NCI-H128 (cell line): ENCODE results near the gene MARVELD3.

Source experiments
- DNase-seq: peaks from one replicate; lab custom pipeline; 2025; ENCODE audit not compliant: unreplicated experiment; lab: John Stamatoyannopoulos, UW

The MARVELD3 gene

DNA sequence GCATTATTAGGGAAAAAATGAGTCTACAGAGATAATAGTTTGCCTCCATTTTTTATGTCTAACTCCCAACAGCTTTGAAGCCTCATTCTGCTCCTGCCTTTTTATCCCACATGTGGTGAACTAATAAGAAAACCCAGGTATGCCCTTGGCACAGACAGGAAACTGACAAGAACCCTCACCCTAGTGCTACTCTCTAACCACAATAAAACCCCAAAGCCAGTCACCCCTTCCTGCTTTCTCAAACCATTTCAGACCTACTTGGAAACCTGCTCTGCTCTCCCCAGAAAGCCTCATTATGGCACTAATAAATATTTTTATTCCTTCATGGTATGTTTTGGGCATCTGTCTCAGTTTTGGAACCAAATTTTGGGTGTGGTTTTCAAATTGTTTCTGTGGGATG is 3.9 kb upstream of the MARVELD3 start:
- DNase-seq, result no peak

DNA sequence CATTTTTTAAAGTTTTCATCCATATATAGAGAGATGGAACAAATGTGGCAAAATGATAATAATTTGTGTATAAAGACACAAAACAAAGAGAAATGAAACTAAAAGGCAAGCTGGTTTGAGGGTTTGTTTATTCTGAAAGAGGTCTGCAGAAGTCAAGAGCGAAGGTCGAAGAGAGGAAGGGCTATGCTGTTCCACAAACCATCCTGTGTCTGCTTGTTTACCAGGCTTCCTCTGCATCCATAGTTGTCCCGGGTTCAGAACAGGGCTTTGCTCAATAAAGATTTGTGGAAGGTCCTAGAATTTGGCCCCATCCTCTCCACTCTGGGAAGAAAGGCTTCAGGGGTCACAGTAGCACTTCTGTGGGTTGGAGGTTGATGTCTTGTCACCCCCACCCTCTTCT is 2.4 kb upstream of the MARVELD3 start:
- DNase-seq, result no peak

DNA sequence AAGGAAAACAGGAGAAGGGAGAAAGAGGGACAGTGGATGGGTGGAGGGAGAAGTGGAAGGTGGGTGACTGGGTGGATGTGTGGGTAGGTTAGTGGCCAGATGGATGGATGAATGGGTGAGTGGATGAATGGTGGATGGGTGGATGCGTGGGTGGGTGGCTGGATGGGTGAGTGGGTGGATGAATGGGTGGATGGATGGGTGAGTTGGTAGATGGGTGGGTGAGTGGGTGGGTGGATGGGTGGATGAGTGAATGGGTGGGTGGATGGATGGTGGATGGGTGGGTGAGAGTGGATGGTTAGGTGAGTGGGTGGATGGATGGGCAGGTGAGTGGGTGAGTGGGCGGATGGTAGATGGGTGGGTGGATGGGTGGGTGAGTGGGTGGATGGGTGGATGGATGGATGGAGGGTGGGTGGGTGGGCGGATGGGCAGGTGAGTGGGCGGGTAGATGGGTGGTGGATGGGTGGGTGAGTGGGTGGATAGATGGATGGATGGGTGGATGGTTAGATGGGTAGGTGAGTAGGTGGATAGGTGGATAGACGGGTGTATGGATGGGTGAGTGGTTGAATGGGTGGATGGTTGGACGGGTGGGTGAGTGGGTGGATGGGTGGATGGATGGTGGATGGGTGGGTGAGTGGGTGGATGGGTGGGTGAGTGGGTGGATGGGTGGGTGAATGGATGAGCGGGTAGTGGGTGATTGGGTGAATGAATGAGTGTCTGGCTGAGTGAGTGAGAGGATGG is 702 bp upstream of the MARVELD3 start:
- DNase-seq, result no peak

DNA sequence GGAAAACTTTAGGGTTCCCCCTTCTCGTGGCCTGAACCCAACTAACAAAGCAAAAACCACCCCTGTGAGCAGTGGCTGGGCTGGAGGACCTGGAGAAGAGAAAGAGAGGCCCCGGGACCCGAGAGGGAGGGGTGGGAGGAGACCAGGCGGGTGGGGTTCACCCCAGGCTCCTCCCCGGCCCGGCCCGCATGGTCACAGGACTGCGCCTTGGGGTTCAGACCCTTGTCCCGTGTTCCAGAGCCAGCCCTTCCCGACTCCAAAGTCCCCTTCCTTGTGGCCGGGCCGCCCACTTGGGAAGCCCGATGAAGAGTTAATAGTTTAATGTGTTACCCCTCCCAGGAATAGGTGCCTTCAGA is 852 bp downstream of the MARVELD3 start:
- DNase-seq, result no peak

DNA sequence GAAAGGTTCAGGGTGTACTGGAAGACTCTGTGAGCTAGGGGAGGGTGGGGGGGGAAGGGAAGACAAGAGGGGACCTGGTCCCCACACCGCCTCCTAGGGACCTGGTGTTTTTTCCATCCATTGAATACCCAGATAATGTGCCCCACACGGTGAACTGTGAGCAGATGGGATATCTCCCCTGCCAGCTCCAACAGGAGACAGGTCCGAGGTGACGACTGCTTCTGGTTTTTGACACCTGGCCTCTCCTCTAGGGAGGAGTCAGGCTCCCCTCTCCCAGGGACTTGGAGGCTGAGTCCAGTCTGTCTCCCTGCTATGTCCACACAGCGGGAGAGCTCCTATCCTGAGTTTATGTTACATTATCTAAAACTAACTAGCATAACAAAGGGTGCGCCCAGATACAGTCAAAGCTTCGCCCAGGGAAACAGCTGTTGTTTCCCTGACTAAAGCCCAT is 1.8 kb downstream of the MARVELD3 start:
- no peak for DNase-seq

DNA sequence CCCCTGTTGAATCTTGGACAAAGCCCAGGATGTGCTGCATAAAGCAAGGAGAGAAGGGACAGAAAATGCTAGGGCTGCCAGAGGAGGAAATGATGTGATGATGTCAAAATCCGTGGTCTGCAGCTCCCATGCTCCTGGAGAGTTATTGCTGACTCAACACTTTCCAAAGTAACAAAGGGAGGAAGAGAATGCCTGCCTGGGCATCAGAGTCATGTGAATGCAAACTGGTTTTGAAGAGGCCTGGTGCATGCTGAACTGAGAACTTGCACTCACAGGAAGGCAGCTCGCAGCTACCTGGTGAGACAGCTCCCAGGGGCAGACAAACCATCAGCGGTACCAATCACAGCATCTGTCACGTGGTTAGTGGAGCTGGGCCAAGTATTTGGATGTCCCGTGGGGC is 2.8 kb downstream of the MARVELD3 start:
- DNase-seq, result no peak

DNA sequence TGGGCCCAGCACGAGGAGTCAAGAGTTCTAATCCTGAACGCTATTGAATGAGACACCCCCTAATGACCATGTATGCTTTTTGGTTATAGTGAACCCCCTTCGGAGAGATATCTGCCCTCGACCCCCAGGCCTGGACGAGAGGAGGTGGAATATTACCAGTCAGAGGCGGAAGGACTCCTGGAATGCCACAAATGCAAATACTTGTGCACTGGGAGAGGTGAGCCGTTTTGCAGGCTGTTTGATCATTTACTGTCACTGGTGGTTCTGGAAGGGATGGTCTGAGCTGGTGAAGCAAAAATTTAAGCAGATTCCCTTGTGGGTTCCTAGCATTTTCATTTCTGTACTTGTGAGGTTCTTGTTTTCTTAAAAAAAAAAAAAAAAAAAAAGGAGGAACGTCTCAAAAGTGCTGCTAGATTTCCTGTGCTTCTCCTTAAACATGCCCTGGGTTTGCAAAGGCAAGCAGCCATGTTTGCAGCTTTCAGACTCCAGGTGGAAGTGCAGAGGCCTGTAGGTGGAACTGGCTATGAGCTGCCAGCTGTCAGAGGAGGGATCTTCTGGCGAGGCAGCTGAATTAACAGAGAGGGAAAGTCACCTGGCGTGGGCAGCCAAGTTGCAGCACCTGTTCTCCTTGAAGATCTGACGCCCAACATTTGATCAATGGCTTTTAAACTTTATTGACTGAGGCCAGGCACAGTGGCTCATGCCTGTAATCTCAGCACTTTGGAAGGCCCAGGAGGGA is 3.5 kb downstream of the MARVELD3 start:
- no peak for DNase-seq

DNA sequence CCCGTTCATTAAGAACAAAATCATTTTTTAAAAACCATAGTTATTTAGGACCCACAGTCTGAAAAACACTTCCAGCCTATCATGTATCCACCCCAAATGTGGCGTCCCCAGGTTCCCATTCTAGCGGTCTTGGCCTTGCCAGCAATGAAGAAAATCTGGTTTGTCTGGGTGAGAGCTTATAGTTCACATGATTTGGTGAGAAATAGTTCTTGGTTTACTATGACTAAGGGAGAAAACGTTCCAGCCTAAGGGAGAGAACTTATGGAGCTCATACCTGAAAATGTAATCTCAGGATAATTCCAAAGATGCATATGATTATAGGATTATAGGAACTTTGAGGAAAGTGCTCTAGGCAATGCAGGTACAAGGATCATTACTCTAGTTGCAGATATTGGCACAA is 4.8 kb downstream of the MARVELD3 start:
- no peak for DNase-seq

DNA sequence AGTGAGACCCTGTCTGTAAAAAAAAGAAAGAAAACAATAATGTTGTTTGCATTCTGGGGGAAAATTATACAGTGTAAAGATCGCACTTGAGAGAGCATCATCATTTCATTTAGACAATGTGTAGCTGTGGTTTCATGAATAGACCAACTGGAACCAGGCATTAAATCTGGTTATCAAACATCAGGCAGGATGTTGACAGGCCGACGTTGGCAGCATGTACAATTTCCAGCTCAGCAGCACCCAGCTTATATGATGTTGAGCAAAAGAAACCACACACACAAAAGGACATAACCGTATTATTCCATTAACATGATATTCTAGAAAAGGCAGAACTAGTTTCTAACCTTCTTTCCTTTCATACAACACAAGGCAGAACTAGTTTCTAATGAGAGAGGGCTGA is 5.8 kb downstream of the MARVELD3 start:
- no peak for DNase-seq

DNA sequence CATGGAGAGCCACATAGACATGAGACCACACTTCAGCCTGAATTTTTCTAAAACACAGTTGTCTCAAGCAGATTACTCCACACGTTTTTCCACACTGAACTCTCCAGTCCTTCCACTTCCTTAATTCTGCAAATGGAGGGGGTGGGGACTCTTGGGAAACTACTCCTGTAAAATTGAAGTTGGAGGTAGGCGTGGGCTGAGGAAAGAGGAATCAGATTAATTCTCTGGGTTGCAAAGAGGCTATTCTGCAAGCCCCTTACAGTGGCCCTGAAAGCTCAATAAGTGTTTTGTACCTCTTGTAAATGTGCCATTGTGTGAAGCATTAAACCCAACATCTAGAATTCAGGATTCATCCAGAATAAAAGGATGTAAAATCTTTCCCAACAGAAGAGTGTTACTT is 9.6 kb downstream of the MARVELD3 start:
- no peak for DNase-seq

DNA sequence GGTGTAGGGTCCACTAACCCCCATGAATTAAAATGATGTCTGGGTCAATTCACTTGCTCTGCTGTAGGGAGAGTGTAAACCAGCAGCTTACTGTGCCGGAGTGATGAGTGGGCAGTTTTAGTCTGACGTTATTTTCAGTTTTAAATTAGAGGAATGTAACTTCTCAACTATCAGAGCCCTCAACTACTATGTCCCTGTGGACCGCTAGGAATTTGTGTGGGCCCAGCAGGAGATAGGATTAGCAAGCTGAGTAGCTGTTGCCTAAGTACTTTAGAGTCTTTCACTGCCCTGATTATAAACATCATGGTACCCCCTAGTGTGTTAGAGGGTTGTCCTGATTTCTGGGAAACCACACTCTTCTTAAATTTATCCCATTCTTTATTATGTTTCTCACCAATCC is 11.4 kb downstream of the MARVELD3 start:
- DNase-seq, result no peak

DNA sequence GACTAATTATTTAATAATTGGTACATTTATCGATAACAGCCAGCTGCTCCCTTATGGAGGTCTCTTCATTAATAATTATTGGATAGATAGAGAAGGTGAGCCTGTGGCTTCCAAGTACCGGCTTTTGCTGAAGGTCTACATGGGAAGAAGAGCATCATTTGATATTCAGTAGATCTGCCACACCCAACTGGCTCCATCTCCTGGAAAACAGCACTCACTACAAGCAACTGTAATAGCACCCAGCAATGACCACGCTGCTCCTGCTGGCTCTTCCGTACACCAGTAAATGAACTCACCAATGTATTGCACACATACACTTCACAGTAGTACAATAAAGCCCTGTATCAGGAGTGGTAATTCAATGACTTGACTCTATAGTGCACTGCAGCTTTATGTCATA is 19.5 kb downstream of the MARVELD3 start:
- DNase-seq, result no peak

DNA sequence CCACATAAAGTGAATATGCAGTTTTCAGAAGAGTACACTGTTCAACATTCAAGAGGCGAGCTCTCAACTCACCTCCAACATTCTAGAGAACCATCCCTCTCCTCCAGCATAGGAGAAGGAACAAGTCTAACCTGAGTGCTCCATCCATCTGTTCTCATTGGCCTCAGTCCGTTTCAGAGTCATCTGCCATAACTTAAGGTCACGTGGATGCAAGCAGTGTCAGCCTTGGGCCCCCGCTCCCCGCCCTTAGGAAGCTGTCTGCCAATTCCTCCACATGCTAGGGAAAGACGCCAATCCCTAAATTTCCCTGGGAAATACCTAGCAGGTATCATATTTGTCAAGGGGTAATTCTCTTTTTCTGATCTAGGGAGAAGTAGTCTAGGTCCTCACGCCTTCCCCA is 21.4 kb downstream of the MARVELD3 start:
- DNase-seq, result no peak

DNA sequence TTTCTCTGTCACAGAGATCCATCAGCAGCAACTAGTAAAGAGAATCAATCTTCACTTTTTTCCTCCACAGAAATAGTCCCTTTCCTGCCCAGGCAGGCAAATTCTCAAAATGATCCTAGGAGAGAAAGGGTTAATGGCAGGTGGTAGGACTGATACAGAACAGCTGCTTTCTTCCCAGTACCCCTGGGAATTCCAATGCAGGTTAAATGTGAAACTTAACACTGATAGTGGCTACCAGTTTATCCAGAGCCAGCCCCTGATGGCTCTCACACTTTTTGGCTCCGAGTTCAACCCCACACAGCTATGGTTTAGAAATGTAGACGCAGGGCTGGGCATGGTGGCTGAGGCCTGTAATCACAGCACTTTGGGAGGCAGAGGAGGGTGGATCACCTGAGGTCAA is 22.2 kb downstream of the MARVELD3 start:
- DNase-seq, result no peak

DNA sequence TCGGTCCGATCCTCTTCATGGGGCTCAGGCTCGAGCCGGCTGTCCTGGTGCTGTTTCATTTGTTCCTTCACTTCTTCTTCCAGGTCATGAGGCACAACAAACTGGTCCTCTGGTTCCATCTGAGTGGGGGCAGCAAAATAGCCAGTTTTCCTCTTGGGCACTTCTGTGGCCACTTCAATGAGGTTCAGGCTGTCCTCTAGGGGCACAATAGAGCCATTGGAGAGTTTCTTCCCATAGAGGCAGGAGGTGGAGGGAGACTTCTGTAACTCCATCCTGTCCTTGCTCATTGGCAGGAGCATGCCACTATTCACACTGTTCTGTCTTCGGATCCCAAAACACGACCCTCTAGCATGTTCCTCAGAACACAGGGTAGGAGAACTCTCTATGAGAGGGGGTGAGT is 22.9 kb downstream of the MARVELD3 start:
- no peak for DNase-seq

DNA sequence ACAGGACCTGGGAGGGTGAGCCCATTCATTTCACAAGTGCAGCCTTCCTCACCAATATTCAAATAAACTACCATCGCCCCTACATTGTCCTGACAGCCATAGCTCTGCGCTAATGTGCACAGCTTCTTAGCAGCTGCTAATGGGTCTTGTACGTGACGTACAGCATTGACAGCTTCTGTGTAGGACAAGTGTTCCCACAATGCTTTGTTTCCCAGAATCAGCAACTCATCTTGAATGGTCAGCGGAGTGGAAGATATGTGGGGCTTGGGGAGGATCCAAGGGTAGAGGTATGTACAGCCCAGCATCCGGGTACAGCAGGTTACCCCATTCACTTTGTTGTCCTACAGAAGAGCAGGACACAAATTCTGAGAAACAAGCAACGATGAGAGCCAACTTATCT is 23.7 kb downstream of the MARVELD3 start:
- DNase-seq, result no peak

DNA sequence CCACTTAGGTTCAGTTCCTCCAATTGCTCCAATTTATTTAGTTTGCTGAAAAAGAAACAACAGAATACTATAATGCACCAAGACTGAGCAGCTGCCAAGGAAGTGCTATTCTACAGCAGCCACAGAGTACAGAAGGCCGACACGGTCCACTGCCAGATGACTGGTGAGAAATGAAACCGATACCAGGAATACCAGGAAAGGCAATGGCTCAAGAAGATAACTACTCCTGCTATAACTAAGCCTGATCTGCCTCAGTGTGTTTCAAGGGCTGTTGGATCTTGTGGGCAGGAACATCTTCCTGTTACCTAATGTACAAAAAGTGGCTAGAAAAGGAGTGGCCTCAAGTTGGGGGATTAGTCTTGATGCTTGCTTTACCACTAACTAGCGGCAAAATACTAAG is 32.8 kb downstream of the MARVELD3 start:
- no peak for DNase-seq

DNA sequence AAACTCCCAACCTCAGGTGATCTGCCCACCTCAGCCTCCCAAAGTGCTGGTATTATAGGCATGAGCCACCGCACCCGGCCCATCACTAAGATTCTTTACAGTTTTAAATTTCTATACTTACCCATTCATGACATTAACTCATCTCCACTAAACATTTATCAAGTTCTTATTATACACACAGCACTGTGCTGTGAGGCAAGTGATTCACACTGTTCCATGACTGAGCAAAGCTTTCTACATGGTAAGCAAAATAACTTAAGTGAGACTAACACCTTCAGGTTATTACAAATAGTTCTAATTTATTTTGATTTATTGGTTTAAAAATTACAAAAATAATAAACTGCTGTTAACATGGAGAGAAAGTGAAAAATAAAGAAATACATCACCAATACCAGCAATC is 33.5 kb downstream of the MARVELD3 start:
- no peak for DNase-seq

DNA sequence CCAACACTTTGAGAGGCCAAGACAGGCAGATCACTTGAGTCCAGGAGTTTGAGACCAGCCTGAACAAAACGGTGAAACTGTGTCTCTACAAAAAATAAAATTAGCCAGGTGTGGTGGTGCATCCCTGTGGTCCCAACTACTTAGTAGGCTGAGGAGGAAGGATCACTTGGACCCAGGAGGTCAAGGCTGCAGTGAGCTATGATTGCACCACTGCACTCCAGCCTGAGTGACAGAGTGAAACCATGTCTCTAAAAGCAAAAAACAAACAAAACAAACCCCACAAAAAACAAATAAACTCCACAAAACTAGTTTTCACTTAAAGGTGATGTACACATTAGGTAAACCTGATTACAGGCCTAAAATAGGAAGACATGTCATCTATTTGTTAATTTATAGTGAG is 40.3 kb downstream of the MARVELD3 start:
- no peak for DNase-seq

DNA sequence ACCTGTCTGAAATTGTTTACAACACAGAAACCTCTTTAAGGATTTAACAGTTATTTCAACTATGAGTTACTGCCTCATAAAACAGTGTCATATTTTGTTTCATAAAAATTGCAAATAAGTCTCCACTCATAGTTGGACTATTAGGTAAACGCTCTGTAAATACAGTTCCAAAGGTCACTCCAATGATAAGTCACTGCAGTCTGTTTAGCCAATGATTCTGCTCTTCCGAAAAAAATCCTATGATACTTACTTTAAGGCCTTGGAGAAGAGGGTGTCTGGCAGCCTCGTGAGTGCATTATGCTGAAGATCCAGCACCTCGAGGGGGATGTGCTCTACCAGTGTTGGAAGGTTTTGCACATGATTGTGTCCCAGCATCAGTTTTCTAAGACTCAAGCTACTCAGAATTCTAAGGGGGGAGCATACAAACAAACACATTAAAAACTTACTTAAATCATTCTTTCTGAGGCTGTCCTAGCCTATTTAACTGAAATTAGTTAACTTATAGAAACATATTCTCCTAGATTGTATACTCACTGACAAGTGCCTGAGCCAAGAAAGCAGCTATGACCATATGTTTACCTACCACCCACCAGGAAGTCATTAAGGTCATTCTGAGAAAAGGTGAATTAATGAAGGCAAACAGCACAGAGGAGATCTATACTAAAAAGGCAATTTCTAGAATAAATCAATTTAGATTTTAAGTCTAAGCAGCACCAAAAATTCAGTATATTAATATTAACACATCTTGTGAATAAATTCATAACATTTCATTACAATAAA is 41.1 kb downstream of the MARVELD3 start:
- no peak for DNase-seq

DNA sequence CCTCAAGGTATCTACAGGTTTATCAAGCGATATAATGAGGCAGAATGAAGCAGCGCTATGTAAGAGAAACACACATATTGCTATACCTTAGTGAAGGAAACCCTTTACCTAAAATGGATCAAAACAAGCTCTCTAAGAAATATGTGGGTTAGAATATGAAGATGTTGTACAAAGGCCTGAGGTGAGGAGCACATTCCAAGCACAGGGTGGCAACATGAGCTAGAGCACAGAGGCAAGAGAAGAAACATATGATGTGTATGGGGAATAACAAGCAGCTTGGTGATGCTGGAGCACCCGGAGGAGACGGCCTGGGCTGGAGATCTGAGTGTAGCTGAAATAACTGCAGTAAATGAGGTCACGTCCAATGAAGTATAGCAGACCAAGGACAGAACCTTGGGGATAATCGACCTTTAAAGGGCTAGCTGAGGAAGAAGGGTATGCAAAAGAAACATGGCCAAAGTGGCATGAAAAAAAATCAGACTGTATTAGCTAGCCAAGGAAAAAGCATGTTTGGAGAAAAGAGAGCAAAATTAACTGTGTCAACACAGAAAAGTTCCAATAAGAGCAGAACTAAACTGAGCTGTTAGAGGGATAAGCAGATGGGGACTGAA is 44.0 kb downstream of the MARVELD3 start:
- DNase-seq, result no peak

DNA sequence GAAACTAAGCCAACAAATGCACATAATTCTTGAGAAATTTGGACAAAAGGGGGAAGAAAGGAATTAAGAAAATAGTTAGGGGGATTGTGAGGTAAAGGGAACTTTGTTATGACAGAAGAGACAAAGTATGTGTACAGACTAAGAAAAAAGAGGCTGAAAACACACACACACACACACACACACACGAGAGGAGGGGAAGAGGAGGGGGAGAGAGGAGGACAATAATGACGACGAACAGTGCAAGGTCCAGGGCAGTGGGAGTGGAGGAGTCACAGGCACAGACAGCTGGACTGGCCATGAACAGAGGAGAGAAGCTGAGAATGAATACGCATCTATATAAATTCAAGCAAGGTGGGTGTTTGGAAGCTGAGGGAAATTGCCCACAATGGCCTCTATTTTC is 44.6 kb downstream of the MARVELD3 start:
- no peak for DNase-seq
